Stimulated activated CD4-positive, alpha-beta T cell treated with anti-CD3 and anti-CD28 coated beads, TNF-alpha, amount 100 ng/mL, for 48 hours (primary cell): ENCODE results near the gene RANBP17.
"Not testable (repeated sequence)": the region's sequence is repeated elsewhere in the genome, so short reads cannot be mapped to it uniquely, and the experiment has no call there.

Experiments
- DNase-seq, 3 donors: peaks; one replicate each; pipeline ENCODE4 v3.0.0-alpha.2; 2020; ENCODE audit warnings: low read depth in 3 of 3

The RANBP17 gene

DNA sequence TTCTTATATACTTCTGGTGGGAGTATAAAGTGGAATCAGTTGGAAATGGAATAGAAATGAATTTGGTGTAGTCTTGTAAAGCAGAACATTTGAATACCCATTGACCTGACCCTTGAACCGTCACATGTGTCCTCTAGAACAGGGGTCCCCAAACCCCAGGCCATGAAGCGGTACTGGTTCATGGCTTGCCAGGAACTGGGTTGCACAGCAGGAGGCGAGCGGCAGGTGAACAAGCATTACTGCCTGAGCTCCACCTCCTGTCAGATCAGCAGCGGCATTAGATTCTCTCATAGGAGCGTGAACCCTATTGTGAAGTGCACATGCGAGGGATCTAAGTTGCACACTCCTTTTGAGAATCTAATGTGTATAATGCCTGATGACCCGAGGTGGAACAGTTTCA, 80.0 kb downstream of the RANBP17 start:
- no peak for DNase-seq

DNA sequence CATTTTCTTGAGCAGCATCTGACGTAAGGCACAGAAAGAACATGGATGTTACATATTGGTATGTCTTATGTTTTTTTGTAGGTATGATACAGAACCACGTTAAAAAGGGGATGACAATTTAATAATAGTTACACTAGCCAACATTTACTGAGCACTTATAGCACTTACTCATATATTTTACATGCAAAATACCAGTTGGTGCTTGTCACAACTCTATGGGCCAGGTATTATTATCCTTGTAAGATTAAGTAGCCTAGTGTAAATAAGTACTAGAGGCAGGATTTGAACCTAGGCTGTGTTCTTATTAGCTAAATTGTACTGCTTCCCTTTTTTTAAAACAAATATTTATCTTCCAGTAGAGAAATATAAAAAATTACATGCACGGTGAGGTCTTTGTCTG, 83.5 kb downstream of the RANBP17 start:
- no peak for DNase-seq

DNA sequence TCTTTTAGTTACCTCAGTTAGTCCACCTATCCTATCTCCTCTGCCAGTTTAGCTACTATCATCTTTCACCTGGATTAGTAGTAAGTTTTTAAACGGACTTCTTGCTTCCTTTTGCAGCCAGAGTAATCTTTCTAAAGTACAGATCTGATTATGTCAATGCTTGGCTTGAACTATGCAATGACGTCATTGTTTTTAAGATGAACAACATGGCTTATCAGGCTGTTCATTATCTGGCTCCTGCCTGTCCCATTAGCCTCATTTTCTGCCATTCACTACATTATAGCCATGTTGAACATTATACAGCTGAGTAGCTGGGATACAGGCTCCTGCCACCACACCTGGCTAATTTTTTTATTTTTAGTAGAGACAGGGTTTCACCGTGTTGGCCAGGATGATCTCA, 98.7 kb downstream of the RANBP17 start:
- DNase-seq = no peak

DNA sequence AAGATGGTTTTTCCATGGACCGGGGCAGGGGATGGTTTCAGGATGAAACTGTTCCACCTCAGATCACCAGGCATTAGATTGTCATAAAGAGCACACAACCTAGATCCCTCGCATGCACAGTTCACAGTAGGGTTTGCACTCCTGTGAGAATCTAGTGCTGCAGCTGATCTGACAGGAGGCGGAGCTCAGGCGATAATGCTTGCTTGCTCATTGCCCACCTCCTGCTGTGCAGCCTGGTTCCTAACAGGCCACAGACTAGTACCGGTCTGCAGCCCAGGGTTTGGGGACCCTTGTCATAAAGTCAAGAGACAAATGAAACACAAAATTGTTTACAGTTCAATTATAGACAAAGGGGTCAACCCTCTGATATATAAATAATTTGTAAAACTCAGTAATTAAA, 101.7 kb downstream of the RANBP17 start:
- no peak for DNase-seq

DNA sequence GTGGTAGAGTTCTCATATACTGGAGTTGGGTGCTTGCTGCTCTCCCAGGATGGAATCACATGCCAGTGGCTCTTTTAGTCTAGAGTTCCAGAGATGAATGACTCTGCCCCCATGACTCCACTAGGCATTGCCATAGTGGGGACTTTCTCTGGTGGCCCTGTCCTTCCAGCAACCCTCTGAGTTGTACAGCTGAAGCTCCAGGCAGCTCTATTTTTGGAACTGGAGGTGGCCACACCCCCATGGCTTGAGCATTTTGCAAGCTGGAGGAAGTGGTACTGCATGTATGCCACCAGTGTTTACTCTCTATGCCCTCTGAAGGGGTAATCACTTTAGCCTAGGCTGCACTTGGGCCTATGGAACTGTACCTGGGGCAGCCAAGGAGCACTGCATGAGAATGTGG, 112.6 kb downstream of the RANBP17 start:
- DNase-seq = no peak

DNA sequence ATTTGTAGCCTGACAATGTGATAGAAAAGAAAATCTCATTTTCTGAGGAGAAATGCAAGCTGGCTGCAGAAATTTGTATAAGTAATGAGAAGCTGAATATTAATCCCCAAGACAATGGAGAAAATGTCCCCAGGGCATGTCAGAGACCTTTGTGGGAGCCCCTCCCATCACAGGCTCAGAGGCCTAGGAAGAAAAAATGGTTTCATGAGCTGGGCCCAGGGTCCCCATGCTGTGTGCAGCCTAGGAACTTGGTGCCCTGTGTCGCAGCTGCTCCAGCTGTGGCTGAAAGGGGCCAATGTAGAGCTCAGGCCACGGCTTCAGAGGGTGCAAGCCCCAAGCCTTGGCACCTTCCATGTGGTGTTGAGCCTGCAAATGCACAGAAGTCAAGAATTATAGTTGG, 118.4 kb downstream of the RANBP17 start:
- not testable (repeated sequence) for DNase-seq

DNA sequence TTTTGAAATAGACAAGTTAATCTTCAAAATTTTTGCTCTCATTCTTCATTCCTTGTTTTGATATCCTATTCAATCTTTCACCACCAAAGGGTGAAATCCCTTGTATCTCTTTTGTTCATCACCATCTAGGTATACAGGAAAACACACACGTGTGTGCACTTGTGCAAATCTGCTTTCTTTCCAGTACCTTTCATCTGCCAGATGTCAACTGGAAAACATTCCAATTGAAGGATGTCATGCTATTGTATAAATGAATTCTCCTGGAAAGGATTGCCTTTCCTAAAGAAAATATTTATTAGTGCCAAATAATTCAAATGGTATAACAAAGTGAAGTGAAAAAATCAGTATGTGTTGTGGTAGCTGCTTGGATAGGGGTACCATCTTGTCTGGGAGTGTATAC, 123.7 kb downstream of the RANBP17 start:
- no peak for DNase-seq

DNA sequence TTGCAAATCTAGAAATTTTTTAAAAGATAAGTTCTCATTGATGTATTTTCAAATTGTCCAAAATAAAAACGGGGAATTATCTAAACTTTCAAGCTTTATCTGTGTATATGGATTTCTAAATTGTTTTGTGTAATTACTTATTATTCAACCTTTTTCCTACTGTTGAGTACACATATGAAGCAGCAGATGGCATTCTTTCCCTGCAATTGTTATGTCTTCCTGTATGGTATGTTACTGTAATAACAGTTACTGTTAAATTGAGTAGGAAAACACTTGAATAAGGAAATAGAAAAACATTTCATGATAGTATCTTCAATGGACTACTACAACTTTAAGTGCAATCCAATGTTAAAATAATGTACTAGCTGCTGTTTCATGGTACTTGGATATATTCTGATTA, 124.8 kb downstream of the RANBP17 start:
- DNase-seq = no peak

DNA sequence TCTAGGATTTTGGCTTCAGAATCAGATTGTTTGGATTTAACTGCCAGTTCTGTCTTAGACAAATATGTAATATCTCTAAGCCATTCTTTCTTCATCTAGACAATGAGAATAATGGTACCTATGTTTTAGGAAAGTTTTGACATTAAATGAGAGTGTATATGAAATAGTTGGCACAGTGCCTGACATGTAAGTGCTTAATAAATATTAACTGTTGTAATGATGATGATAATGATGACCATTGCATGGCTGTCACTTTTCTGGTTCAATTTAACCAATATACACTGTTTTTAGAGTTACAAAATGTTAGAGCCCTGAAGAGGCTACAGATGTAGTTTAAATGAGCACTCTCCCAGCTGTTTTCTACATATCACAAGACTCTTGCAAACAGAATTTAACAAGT, 131.7 kb downstream of the RANBP17 start:
- no peak for DNase-seq

DNA sequence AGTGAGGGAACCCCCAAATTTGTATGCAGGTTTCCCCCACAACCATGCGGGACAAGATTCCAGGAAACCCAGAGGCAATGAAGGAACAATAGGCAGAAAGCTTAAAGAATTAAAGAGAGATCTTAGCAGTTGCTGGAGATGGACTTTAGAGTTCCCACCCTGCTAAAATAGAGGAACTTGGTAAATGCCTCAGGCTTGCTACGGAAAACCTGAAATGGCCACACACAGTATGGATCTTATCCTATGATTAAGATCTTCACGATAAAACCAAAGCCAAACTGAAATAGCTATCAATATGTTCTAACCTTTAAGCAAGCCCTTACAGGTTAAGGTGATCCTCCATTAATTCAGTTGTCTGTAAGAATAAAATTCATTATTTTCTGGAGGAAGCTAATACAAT, 148.3 kb downstream of the RANBP17 start:
- no peak for DNase-seq

DNA sequence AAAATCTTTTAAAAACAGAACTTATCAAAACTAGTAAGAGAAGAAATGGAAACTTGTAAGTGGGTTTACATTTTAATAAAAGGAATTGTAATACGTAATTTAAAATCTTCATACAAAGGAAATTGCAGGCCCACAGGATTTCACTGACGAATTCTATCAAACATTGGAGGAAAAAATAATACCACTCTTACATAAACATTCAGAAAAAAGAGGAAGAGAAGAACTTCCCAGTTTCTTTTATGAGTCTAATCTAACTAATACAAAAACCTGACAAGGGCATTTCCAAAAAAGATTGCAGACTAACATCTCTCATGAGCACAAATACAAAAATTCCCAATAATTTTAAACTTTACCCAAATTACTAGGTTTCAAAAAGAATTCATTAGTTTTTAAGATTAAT, 149.0 kb downstream of the RANBP17 start:
- DNase-seq = no peak

DNA sequence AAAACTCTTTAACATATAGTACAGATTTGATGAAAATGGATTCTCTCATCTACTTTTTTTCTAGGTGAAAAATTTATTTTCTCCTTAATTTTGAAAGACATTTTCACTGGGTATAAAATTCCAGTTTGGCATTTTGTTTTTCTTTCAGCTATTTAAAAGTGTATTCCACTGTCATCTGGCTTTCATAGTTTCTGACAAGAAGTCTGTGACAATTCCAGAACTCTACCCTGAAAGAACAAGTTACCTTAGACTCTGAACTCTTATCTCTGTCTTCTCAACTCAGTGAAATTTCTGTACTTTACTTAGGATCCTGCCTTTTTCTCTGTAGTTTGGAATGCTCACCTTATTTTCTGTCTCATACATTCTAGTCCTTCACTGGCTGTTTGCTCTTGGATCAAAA, 161.7 kb downstream of the RANBP17 start:
- no peak for DNase-seq

DNA sequence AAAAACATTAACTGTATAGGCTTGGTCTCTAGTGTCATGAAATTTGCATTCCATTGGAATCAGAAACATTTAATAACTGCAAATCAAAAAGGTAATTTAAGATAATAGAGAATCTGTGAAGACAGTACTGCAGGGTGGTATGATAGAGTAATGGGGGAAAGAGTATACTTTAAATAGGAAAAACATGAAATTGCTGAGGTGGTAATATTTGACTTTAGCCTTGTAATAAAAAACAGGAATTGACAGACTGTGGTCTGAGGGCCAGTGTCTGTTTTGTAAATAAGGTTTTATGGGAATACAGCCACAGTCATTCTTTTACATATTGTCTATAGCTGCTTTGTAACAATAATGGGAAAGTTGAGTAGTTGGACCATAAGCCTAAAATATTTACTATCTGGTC, 162.3 kb downstream of the RANBP17 start:
- no peak for DNase-seq

DNA sequence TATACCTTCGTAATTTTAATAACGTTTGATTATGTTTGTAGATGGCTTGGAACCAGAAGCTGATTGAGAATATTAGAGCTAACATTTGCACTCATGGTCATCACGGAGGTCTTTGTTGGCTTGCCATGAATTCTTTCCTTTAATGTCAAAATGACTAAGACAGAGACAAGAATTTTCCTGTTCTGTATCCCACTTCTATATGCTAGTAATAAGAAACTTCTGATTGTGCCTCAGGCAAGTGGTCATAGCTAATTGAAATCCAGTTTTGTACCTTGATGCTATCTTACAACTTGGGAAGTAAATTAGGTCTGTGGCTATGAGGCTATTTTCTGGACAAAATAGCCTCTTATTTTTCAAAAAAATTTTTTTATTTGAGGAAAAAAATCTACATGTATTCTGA, 167.6 kb downstream of the RANBP17 start:
- DNase-seq = no peak

DNA sequence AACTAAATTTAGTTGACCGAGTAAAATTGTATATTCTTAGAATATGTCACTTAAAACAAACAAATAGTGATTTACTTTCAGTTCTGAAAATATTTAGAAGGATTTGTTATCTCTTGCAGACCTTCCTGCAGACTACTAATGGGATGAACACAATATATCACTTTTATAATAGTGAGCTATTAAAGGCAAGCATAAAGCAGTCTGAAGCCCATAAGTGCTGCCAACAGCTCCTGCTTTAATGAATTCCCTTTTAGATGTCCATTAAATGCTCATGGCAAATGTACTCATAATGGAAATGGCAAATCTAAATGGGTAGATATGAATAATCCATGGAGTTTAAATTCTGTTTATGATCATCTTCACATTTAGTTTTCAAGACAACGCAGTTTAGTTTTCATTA, 170.2 kb downstream of the RANBP17 start:
- DNase-seq = no peak

DNA sequence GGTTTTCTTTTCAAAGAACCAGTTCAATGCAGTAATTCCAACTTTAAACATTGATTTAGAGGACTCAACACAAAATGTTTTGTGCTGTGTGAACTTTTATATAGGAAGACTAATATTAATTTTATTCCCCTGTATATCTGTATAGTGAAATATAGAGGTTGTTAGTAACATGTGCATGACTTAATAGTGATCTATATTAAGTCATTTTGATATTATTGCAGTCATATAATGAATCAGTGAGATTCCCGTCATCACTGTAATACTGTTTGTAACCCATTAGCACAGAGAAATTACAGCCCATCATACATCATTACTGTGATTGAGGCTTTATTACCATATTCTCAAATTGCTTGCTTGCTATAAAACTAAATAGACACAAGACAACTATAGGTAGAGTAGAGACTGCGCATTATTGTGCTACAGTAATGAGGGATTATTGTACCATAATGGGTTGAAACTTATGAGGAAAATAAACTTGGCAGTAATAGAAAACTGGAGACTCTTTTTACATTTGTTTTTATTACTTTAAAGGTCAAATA, 170.7 kb downstream of the RANBP17 start:
- DNase-seq = no peak

DNA sequence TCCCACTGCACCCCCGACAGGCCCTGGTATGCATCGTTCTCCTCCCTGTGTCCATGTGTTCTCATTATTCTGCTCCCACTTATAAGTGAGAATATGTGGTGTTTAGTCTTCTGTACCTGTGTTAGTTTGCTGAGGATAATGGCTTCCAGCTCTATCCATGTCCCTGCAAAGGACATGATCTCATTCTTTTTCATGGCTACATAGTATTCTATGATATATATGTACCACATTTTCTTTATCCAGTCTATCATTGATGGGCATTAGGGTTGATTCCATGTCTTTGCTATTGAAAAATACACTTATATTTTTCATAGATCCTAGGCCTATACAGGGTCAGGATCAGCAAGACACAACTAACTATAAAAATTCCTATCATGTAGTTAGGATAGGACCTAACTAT, 180.1 kb downstream of the RANBP17 start:
- not testable (repeated sequence) for DNase-seq

DNA sequence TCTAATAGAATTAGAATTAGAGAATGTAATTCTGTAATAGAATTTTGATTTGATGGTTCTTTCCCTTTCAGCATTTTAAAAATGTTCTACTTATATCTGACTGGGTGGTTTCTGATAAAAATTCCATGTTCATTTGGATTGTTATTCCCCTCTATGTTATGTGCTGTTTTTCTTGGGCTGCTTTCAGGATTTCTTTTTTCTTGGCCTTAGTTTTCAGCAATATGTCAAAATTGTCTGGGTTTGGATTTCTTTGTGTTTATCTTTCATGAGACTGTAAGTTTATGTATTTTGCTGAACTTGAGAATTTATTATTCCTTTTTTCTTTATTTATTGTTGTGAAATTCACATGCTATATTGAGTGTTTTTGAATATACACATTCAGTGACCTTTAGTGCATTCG, 189.1 kb downstream of the RANBP17 start:
- DNase-seq = no peak

DNA sequence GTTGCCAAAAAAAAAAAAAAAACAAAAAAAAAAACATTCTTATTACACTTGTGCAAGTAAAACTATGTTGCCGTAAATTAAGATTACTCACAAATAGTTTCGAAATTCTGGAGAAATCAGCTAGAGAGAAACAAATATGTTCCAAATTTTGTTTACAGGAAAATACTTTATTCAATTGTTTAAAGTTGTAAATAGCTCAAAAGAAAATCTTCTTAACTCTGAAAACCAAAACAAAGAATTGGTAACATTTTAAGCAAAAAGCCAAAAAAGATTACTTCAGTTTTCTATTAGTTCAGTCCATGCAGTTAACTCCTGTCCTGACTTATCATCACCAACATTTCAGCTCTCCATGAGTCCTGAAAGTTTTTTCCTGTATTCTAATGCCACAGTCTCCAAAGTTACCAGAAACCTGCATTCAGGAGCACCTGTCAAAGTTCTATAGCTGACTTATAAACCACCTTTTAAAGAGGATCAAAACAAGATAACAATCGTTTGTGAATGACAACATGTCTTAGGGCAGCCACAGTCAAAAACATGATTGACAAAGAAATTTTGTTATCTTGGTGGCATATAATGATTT, 194.1 kb downstream of the RANBP17 start:
- DNase-seq = no peak

DNA sequence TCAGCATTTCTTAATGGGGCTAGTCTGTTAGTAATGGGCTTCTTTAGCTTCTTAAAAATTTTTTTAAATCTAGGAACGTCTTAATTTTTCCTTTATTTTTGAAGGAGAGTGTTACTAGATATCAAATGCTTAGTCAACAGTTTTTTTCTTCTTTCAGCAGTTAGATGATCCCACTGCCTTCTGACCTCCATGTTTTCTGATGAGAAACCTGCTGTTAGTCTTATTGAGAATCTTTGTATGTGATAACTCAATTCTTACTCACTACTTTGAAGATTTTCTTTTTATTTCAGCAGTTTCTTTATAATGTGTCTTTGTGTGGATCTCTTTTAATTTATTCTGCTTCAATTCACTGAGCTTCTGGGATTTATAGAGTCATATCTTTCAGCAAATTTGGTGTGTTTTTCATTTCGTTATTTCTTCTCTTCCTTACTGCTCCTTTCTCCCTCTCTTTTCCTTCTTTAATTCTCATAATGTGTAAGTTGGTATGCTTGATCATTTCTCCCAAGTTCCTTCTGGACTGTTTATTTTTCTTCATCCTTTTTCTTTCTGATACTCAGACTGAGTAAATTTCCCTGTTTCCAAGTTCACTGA, 205.8 kb downstream of the RANBP17 start:
- no peak for DNase-seq

DNA sequence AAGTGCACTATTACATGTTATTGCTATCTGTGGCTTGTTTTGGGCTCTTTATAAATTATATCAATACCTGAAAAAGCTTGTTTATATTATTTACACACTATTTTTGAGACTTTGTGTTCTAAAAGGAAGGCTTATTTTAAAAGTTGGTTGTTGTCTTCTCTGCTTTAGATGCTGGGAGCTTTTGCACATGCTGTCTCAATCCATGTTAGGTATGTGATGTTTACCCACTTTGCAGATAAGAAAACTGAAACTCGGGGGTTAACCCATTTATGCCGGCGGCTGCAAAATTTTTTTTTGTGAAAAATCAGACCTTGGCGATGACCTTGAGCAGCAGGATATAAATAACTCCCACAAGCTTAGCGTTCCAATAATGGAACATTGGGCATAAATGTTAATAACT, 212.9 kb downstream of the RANBP17 start:
- DNase-seq = no peak

DNA sequence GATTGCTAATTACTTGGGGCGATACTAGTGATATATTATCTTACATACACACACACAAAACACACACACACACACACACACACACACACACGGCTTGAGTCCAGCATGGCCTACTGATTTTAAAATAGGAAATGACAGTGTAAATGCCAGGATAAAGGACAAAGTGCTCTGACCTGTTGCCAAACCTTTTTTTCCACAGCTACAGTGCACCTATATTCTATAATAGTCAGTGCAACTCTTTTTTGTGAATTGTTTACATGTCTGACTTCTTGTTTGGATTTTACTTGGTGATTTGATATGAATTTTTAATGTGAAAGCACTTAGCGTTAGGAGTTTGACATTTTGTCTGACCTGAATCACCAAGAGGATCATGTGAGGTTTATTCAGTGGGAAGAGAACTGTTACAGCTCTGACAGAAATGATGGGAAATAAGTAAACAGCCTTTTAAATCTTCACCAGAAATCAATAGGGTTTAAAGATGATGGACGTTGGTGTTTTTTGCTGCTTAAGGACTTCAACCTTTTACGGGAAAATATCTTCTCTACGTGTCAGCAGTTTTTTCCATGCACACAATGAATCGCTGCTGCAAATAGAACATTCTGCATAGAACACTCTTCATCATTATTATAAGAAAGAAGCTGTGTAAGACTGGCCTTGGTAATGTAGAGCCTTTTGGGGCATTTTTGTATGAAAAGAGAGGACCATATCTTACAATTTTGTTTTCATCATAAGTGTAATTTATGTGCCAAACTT, 218.5 kb downstream of the RANBP17 start:
- DNase-seq = no peak

DNA sequence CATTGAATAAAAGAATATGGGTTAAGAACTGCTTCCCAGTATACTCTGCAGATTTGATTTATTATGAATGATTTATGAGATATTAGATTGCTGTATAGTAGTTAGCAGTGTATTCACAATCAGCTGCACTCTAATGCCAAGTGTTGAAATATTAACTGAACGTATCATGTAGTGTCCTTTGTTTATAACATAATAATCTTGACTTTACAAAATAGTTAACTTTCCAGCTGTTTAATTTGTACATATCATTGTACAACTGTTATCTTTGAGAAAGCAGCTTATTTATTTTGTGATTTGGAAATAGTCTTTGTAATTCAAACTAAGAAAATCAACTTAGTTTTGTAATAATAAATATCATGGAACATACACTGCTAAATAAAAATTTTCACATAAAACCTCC, 219.5 kb downstream of the RANBP17 start:
- DNase-seq = no peak
